GM21576 (cell line): ENCODE data around the gene DDX56.

Source experiments
- ATAC-seq: cut with Tn5 transposase; IDR thresholded peaks from one replicate; pipeline ENCODE4 v1.9.1; 2021; ENCODE audit warnings: mild to moderate bottlenecking, moderate library complexity; ENCODE audit not compliant: unreplicated experiment

Gene DDX56

GRCh38 chr7:44573464-44574286 lies at the start of gene DDX56:
Gene DDX56 (minus strand): TSS chr7:44573908. CDS start chr7:44573895, 13 bp downstream.
- peak; percentile 93 for ATAC-seq

- ATAC-seq: peak; percentile 65
Measured at GRCh38 chr7:44622342-44623151, 48.8 kb upstream of the DDX56 start.

- no peak for ATAC-seq
Measured at GRCh38 chr7:44621750-44622103, 48.0 kb upstream of the DDX56 start.

- ATAC-seq: no peak
Measured at GRCh38 chr7:44621034-44621749, 47.5 kb upstream of the DDX56 start.

GRCh38 chr7:44618753-44619152 lies 45.0 kb upstream of the DDX56 start:
- no peak for ATAC-seq

GRCh38 chr7:44618045-44618444 lies 44.3 kb upstream of the DDX56 start:
- no peak for ATAC-seq

- ATAC-seq: no peak
Measured at GRCh38 chr7:44617225-44617890, 43.6 kb upstream of the DDX56 start.

GRCh38 chr7:44616545-44616944 lies 42.8 kb upstream of the DDX56 start:
- no peak for ATAC-seq

- no peak for ATAC-seq
Measured at GRCh38 chr7:44615793-44616192, 42.1 kb upstream of the DDX56 start.

GRCh38 chr7:44615149-44615611 lies 41.5 kb upstream of the DDX56 start:
- ATAC-seq: no peak

- no peak for ATAC-seq
Measured at GRCh38 chr7:44609829-44610228, 36.1 kb upstream of the DDX56 start.

- ATAC-seq: no peak
Measured at GRCh38 chr7:44608916-44609648, 35.4 kb upstream of the DDX56 start.

GRCh38 chr7:44607141-44608068 lies 33.7 kb upstream of the DDX56 start:
- ATAC-seq: no peak

- ATAC-seq: peak; percentile 92
Measured at GRCh38 chr7:44606341-44607140, 32.8 kb upstream of the DDX56 start, which contains the start of gene OGDH. Gene OGDH (plus strand): TSS chr7:44606627. CDS start chr7:44624344, 17,717 bp downstream.

- ATAC-seq: no peak
Measured at GRCh38 chr7:44604941-44605340, 31.2 kb upstream of the DDX56 start.

GRCh38 chr7:44603193-44603592 lies 29.5 kb upstream of the DDX56 start:
- ATAC-seq: no peak

- no peak for ATAC-seq
Measured at GRCh38 chr7:44602576-44602910, 28.8 kb upstream of the DDX56 start.

- no peak for ATAC-seq
Measured at GRCh38 chr7:44599222-44599621, 25.5 kb upstream of the DDX56 start.
